CD4-positive, alpha-beta T cell treated with Interleukin-4 for 1 hour (primary cell): ENCODE measurements around the gene CES4A.
A peak's percentile ranks its signal among the peaks of the same experiment; 100 is the strongest.
"Not testable (repeated sequence)": the region's sequence is repeated elsewhere in the genome, so short reads cannot be mapped to it uniquely, and the experiment has no call there.

ENCODE experiments used
- DNase-seq, 2 donors: peaks; one replicate each; pipeline ENCODE4 v3.0.0-alpha.2; 2020 to 2022

Gene CES4A

DNA sequence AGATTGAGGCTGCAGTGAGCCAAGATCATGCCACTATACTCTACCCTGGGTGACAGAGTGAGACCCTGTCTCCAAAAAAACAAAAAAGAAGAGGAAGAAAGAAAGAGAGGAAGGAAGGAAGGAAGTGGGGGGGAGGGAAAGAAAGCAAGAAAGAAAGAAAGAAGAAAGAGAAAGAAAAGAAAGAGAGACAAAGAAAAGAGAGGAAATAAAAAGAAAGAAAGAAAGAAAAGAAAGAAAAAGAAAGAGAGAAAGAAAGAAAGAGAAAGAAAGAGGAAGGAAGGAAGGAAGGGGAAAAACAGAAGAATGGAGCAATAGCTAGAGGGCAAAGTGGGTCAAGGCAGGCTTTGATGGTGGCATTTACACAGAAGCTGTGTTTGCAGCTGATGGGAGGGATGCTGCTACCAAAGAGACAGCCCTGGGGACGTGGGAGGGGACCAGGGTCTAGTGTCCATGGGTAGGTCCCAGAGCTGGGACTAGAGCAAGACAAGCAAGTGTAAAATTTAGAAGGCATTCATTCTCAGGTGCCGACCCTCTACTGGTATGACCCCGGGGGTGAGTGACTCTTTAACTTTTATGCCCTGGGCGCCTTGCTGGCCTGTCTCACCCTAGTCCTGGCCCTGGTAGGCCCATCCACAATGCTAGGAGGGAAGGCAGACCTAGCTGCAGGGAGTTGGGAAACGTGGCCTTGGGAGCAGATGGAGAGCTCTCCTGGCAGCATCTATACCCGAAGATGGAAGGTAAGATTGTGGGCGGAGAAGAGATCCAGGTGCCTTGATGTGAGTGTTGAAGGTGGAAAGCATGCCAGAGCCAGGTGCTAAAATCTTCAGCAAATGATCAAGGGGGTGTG lies 29.3 kb upstream of the CES4A start:
- DNase-seq: no peak

DNA sequence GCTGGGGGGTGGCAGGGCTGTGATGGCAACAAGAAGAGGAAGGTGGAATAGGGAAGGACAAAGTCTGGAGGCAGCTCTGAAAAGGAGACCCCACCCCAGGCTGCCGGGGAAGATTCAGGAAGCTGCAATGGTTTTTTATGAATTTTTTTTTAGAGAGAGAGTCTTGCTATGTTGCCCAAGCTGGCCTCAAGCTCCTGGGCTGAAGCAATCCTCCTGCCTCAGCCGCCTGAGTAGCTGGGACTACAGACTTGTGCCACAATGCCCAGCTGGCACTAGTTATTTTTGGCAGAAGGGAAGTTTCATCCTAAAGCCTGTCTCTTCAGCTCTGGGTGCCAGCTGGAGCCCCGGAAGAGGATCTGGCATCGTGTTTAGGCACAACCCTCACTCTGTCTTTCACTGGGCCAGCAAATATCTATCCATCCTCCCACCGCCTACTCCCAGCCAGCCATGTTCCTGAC lies 28.7 kb upstream of the CES4A start:
- DNase-seq: peak in 1 of 2 donors; percentile 17

DNA sequence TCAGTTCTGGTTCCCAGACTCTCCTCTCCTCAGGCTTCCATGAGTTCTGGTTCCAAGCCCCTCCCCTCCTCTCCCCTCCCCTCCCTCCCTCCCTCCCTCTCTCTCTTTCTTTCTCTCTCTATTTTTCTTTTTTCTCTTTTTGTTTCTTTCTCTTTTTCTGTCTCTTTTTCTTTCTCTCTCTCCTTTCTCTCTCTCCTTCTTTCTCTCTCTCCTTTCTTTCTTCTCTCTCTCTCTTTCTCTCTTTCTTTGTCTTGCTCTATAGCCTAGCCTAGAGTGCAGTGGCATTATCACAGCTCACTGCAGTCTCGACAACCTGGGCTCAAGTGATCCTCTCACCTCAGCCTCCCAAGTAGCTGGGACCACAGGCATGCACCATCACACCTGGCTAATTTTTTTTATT lies 28.1 kb upstream of the CES4A start:
- DNase-seq: no peak

DNA sequence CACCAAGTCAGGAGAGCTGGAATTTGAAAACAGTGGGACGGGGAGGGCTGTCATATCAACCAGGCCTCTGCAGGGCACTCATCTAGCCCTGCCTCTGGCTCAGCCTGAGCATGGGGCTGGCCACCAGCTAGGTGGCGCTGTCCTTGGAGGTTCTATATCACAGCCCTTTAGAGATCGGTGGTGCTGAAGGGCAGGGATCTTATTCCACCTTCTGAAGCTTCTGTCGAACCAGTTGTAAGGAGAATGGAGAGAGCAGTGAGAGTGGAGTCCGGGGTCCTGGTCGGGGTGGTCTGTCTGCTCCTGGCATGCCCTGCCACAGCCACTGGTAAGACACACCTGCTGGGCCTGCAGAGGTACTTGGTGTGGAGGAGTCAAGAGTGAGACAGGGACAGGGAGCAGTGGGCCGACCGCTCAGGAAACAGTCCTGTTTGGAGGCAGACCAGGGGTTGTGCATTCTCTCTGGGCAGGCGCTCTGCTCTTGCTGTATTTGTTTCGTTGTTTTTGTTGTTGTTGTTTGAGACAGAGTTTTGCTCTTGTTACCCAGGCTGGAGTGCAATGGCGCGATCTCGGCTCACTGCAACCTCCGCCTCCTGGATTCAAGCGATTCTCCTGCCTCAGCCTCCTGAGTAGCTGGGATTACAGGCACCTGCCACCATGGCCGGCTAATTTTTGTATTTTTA lies 27.2 kb upstream of the CES4A start, which contains the start of gene CES3:
Gene CES3 (plus strand): TSS at position 202 of the 680 bp plus-strand sequence. CDS start 42 bp downstream, at position 244.
- peak; percentile 49 to 56 for DNase-seq

GRCh38 chr16:66961914-66962313 lies 26.5 kb upstream of the CES4A start:
- no peak for DNase-seq

DNA sequence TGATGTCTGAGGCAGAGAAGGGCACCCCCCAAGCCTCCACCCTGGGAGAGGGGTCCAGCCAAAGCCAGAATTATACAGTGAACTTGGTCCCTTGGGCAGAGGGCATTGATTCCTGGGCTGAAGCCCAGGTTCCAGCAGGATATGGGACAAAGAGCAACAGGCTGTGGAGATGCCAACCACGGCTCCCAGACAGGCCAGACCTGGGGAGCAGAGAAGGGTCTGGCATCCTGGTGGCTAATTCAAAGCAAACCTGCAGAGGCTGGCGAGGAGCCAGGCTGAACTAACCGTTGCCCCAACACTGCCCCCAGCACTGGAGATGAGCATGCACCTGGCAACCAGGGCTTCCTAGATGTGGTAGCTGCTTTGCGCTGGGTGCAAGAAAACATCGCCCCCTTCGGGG lies 24.3 kb upstream of the CES4A start:
- DNase-seq: no peak

DNA sequence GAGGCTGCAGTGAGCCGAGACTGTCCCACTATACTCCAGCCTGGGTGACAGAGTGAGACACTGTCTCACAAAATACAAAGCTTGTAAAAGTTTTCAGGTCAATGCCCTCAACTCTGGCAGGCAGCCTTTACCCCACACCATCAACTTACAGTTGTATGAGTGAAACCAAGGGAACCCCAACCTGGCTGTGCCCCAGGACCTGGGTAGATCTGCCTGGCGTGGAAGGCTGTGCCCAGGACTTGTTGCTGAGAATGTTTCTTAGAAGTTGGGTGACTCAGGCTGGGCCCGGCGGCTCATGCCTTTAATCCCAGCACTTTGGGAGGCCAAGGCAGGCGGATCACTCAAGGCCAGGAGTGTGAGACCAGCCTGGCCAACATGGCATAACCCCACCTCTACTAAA lies 19.5 kb upstream of the CES4A start:
- no peak for DNase-seq

GRCh38 chr16:66970775-66971720 lies 17.3 kb upstream of the CES4A start:
- no peak for DNase-seq

- DNase-seq: no peak
Measured at GRCh38 chr16:66972983-66973382, 15.4 kb upstream of the CES4A start.

GRCh38 chr16:66973716-66974115 lies 14.7 kb upstream of the CES4A start:
- DNase-seq: no peak

DNA sequence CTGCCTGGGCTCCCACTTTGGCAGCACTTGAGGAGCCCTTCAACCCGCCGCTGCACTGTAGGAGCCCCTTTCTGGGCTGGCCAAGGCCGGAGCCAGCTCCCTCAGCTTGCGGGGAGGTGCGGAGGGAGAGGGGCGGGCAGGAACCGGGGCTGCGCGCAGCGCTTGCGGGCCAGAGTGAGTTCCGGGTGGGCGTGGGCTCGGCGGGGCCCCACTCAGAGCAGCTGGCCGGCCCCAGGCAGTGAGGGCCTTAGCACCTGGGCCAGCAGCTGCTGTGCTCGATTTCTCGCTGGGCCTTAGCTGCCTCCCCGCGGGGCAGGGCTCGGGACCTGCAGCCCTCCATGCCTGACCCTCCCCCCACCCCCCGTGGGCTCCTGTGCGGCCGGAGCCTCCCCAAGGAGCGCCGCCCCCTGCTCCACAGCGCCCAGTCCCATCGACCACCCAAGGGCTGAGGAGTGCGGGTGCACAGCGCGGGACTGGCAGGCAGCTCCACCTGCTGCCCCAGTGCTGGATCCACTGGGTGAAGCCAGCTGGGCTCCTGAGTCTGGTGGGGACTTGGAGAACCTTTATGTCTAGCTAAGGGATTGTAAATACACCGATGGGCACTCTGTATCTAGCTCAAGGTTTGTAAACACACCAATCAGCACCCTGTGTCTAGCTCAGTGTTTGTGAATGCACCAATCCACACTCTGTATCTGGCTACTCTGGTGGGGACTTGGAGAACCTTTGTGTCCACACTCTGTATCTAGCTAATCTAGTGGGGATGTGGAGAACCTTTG lies 14.0 kb upstream of the CES4A start:
- DNase-seq: not testable (repeated sequence)

DNA sequence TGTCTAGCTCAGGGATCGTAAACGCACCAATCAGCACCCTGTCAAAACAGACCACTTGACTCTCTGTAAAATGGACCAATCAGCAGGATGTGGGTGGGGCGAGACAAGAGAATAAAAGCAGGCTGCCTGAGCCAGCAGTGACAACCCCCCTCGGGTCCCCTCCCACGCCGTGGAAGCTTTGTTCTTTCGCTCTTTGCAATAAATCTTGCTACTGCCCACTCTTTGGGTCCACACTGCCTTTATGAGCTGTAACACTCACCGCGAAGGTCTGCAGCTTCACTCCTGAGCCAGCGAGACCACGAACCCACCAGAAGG lies 13.5 kb upstream of the CES4A start:
- peak; percentile 56 to 74 for DNase-seq

GRCh38 chr16:66975302-66975893 lies 13.0 kb upstream of the CES4A start:
- DNase-seq: no peak

- DNase-seq: no peak
Measured at GRCh38 chr16:66976746-66977145, 11.6 kb upstream of the CES4A start.

GRCh38 chr16:66977341-66978113 lies 10.9 kb upstream of the CES4A start:
- DNase-seq: peak; percentile 86

DNA sequence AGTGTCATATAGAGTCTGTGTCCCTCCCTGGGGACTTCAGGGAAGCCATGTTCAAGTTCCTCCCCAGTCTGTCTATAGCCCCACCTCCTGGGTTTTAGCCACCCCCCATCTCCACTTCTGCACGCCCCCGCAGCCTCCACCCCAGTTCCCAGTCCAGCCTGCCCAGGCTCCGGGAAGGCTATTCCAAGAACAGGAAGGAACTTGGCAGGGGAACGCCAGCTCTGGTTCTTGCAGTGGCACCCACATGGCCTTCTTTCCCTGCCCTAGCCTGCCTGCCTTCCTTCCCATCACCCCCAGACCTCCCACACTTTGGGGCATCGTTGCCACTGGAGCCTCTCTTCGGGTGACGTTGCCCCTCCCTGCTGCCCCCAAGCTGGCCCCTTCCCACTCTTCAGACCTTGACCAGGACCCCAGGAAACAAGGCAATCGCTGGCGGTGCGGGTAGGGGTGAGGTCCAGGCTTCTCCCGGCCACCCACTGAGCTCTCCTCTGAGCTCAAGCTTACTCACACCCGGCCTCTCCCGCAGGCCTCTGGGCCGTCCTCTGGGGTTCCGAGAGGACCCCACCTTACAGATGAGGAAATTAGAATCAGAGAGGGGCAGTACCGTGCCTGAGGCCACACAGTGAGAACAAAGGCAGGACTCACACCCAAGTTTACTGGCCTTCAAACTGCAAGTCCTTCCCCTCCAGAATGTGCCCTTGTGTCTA lies 9.2 kb upstream of the CES4A start:
- DNase-seq: no peak

GRCh38 chr16:66983033-66983432 lies 5.4 kb upstream of the CES4A start:
- DNase-seq: no peak

GRCh38 chr16:66984892-66985311 lies 3.5 kb upstream of the CES4A start:
- DNase-seq: peak; percentile 19 to 65

DNA sequence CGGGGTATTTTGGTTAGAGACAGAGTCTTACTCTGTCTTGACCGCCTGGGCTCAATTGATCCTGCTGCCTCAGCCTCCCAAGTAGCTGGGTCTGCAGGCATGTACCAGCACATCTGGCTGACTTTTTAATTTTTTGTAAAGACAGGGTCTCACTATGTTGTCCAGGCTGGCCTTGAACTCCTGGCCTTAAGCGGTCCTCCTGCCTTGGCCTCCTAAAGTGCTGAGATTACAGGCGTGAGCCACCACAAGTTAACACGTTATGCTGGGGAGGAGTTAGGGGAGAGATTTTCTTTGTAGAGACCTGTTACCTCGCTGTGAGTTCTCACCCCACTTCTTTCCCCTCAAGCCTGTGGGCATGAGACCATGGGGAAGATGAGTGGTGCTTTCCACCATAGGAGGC lies 1.8 kb upstream of the CES4A start:
- no peak for DNase-seq

DNA sequence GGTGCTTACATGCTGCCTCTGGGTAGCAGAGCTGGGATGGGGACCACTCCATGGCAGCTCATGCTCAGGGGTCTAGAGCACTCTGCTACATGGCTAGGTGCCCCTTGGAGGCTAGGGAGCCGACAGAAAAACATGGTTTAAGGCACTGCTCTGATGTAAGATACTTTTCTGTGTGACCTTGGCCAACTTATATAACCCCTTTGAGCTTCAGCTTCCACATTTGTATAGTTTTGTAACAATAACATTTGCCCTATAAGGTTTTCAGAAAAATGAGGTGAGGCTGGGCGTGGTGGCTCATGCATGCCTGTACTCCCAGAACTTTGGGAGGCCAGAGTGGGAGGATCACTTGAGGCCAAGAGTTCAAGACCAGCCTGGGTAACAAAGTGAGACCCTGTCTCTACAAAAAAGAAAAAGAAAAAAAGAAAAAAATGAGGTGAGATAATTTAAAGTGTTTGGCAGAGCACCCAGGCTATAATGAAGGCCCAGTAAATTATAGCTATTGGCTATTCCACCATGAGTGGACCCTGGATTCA lies 3.2 kb downstream of the CES4A start:
- no peak for DNase-seq
